ENCODE results near the gene HSPA9.
A peak's percentile ranks its signal among the peaks of the same experiment; 100 is the strongest.

Gene HSPA9

GRCh38 chr5:138575194-138576015 lies at the start of gene HSPA9:
HSPA9 (minus strand) TSS chr5:138575401; CDS start chr5:138575318, 83 bp downstream.
- DNase-seq = peak; percentile 95 to 99 (median 98)

- no peak for DNase-seq
Measured at GRCh38 chr5:138623053-138623452, 47.9 kb upstream of the HSPA9 start.

GRCh38 chr5:138622051-138622450 lies 46.9 kb upstream of the HSPA9 start:
- no peak for DNase-seq

GRCh38 chr5:138620663-138621224 lies 45.5 kb upstream of the HSPA9 start:
- DNase-seq = no peak

GRCh38 chr5:138616508-138616907 lies 41.3 kb upstream of the HSPA9 start:
- DNase-seq = no peak

GRCh38 chr5:138615461-138615860 lies 40.3 kb upstream of the HSPA9 start:
- peak in 3 of 56 donors; percentile 5 to 17 (median 13) for DNase-seq

GRCh38 chr5:138611678-138612218 lies 36.5 kb upstream of the HSPA9 start:
- peak in 1 of 56 donors; percentile 66 for DNase-seq

GRCh38 chr5:138610918-138611677 lies 35.9 kb upstream of the HSPA9 start:
- DNase-seq = peak in 52 of 56 donors; percentile 21 to 85 (median 66)

GRCh38 chr5:138610415-138610917 lies 35.3 kb upstream of the HSPA9 start:
- peak in 29 of 56 donors; percentile 30 to 76 (median 60) for DNase-seq

GRCh38 chr5:138606378-138607064 lies 31.3 kb upstream of the HSPA9 start:
- peak in 3 of 56 donors; percentile 16 to 27 (median 18) for DNase-seq

GRCh38 chr5:138605254-138605972 lies 30.2 kb upstream of the HSPA9 start:
- no peak for DNase-seq

GRCh38 chr5:138604176-138604785 lies 29.1 kb upstream of the HSPA9 start:
- no peak for DNase-seq

GRCh38 chr5:138603249-138603920 lies 28.2 kb upstream of the HSPA9 start:
- DNase-seq = no peak

GRCh38 chr5:138602371-138603000 lies 27.3 kb upstream of the HSPA9 start:
- DNase-seq = no peak

GRCh38 chr5:138601444-138601843 lies 26.2 kb upstream of the HSPA9 start:
- peak in 2 of 56 donors; percentile 8 to 23 for DNase-seq

GRCh38 chr5:138600446-138600845 lies 25.2 kb upstream of the HSPA9 start:
- DNase-seq = no peak

- DNase-seq = no peak
Measured at GRCh38 chr5:138597661-138598400, 22.6 kb upstream of the HSPA9 start.
